ENCODE results near the gene NDST4. TPM values are rescaled to one million over a fixed set of nuclear protein-coding genes. Genes with fewer than 3 reads are reported as not detected.

Gene NDST4
- total and polyA plus RNA-seq, 2 of the 13 experiments (the other 11 are each of a cell fraction or from before 2014, with no cell fraction given): not detected

- H3K79me2 ChIP-seq (ENCODE audit: insufficient read depth, low read length): no peaks in the 10 kb centered on the region
- no peak overlapping the region for H2AFZ ChIP-seq (ENCODE audit: low read length)
- H3K9ac ChIP-seq (ENCODE audit: insufficient read depth, low read depth, low read length): no peak overlapping the region
- BruUV-seq (replicated peaks): no TSS peak
- ChIA-PET POLR2A (no interaction called here), CTCF (ENCODE audit: low intra/inter-chr PET ratio, low total read pairs) (no interaction called here)
- intact Hi-C loops (cut with micrococcal nuclease; ENCODE audit: unreplicated experiment): no loop called here
- no peak overlapping the region for H3K4me2 ChIP-seq (ENCODE audit: low read depth, low read length)
- no peaks in the 10 kb centered on the region for H3K36me3 ChIP-seq (replicated peaks in 1 of 2; ENCODE audit: control insufficient read depth in 1 of 2, insufficient read depth in 2 of 2, low read length in 2 of 2)
- TF ChIP-seq ZNF616 (CRISPR knock-in tag; IDR thresholded peaks at IDR 0.05; ENCODE audit: low read depth) (no peak), ZNF770 (CRISPR knock-in tag; IDR thresholded peaks at IDR 0.05) (no peak), NR2C2 (CRISPR knock-in tag; IDR thresholded peaks at IDR 0.05; ENCODE audit: borderline replicate concordance) (no peak), ZXDC (CRISPR knock-in tag; IDR thresholded peaks at IDR 0.05) (no peak), MXD3 (CRISPR knock-in tag; IDR thresholded peaks at IDR 0.05) (no peak), GABPA (IDR thresholded peaks at IDR 0.05; ENCODE audit: low read depth, low read length) (no peak), GABPA (CRISPR knock-in tag; IDR thresholded peaks at IDR 0.05; ENCODE audit: low read depth) (no peak), ZNF367 (CRISPR knock-in tag; IDR thresholded peaks at IDR 0.05; ENCODE audit: borderline replicate concordance) (no peak), ZNF883 (CRISPR knock-in tag; IDR thresholded peaks at IDR 0.05; ENCODE audit: not compliant biosample characterization) (no peak), REPIN1 (CRISPR knock-in tag; IDR thresholded peaks at IDR 0.05; ENCODE audit: borderline replicate concordance, low read depth) (no peak), ZNF614 (CRISPR knock-in tag; IDR thresholded peaks at IDR 0.05; ENCODE audit: borderline replicate concordance) (no peak)
- FAIRE-seq (no peak), DNase-seq (ENCODE audit: low spot score) (no peak), ATAC-seq (no peak)
- no peaks in the 10 kb centered on the region; a peak in 1 of 5 replicates for H3K27me3 ChIP-seq (ENCODE audit: control insufficient read depth in 1 of 2, insufficient read depth in 2 of 2, low read length in 2 of 2)
- H3K9me3 ChIP-seq (ENCODE audit: low read length): no peaks in the 10 kb centered on the region
- H3K4me1 ChIP-seq (ENCODE audit: insufficient read depth, low read length): no peaks in the 10 kb centered on the region
- no peak overlapping the region for H3K27ac ChIP-seq (ENCODE audit: extremely low read length, insufficient read depth, low read length)
- in situ Hi-C loops (cut with HindIII; ENCODE audit: extremely low pct_ligation_motif_present, low pct_unique_long_range_greater_than_20kb): no loop called here
- H4K20me1 ChIP-seq (ENCODE audit: insufficient read depth, low read length): no peaks in the 10 kb centered on the region
- H3K4me3 ChIP-seq (replicated peaks in 1 of 3; ENCODE audit: insufficient read depth in 1 of 3, low read depth in 2 of 3, low read length in 3 of 3): no peak overlapping the region
Observed at GRCh38 chr4:115154826-115155225, 41.4 kb upstream of the NDST4 start.
